ENCODE data around the gene NOX3.

NOX3 gene, protein sequence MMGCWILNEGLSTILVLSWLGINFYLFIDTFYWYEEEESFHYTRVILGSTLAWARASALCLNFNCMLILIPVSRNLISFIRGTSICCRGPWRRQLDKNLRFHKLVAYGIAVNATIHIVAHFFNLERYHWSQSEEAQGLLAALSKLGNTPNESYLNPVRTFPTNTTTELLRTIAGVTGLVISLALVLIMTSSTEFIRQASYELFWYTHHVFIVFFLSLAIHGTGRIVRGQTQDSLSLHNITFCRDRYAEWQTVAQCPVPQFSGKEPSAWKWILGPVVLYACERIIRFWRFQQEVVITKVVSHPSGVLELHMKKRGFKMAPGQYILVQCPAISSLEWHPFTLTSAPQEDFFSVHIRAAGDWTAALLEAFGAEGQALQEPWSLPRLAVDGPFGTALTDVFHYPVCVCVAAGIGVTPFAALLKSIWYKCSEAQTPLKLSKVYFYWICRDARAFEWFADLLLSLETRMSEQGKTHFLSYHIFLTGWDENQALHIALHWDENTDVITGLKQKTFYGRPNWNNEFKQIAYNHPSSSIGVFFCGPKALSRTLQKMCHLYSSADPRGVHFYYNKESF

DNA sequence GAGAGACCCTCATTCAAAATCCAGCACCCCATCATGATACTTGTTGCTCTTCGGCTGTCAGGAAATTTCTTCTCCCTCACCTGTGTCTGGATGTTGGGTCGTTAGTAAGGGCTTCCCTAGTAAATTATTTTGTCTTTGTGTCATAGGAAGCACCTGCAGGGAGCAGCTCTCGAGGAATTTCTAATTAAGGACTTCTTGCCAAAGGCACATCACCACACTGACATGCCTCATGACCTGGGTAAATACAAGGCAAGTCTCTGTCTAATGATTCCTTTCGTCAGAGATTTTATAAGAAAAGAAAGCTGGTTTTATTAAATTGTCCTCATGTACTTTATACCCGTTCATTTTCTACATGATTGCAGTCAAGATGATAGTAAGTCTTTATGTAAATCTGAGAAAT is at the start of gene NOX3:
Gene NOX3, minus strand, starts transcription at position 74 of the 400 bp plus-strand sequence. Its CDS starts 39 bp downstream, at position 35.
- in situ Hi-C loops (cut with MboI; ENCODE audit: low pct_unique_long_range_greater_than_20kb, low sequenced_read_pairs, unreplicated experiment) = no loop called here
- TF ChIP-seq, protein P1, sequence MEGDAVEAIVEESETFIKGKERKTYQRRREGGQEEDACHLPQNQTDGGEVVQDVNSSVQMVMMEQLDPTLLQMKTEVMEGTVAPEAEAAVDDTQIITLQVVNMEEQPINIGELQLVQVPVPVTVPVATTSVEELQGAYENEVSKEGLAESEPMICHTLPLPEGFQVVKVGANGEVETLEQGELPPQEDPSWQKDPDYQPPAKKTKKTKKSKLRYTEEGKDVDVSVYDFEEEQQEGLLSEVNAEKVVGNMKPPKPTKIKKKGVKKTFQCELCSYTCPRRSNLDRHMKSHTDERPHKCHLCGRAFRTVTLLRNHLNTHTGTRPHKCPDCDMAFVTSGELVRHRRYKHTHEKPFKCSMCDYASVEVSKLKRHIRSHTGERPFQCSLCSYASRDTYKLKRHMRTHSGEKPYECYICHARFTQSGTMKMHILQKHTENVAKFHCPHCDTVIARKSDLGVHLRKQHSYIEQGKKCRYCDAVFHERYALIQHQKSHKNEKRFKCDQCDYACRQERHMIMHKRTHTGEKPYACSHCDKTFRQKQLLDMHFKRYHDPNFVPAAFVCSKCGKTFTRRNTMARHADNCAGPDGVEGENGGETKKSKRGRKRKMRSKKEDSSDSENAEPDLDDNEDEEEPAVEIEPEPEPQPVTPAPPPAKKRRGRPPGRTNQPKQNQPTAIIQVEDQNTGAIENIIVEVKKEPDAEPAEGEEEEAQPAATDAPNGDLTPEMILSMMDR (IDR thresholded peaks at IDR 0.05; ENCODE audit: extremely low read depth, insufficient read depth, missing control alignments) = no peak
- DNase-seq (ENCODE audit: low spot score) = no peak

DNA sequence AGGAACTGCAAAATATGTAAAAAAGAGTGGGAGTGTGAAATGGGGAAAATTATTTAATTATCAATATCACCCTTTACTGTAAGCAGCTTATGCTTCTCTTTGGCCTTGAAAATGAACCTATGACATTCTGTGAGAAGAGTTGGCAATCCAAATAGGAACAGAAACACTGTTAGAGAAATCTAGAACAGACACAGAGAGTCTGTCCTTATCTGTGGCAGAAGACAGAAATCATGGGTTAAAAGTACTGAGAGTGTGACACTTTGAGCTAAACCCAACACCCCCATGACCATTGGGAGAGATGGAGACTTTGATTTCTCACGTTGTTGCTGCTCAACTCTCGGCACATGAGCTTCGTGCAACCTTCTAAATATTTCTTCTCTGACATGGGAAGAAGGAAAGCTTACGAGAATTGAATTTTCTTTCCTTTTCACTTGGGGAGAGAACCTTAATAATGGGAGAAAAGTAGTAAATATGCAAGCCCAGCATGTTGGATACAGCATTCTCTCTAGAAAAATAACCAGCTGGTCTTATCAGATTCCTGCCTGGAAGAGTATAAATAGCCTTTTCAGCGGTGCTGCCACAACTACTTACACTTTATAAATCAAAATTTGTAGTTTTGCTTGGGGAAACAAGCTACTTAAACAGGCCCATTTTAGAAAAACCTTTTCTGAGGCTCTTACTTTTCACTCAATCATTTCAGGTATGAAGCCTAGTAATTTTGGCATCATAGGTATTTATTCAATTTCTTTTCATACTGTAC is 49.4 kb upstream of the NOX3 start:
- in situ Hi-C loops (cut with MboI; ENCODE audit: low pct_unique_long_range_greater_than_20kb, low sequenced_read_pairs, unreplicated experiment) = no loop called here
- TF ChIP-seq, protein P1 (IDR thresholded peaks at IDR 0.05; ENCODE audit: extremely low read depth, insufficient read depth, missing control alignments) = no peak
- DNase-seq (ENCODE audit: low spot score) = no peak

DNA sequence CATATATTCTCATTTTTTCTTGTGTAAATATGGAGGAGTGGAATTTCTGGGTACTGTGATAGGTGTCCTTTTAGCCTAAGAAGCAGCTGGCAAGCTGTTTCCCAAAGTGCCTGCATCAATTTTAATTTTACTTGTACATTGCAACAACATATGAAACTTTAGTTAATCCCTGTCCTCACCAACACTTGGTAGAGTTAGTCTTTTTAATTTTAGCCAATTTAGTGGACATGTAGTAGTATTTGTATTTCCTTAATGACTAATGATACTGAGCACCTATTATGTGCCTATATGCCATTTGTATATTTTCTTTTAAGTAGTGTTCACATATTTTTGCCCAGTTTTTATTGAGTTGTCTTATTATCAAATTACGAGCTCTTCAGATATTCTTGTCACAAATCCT is 46.8 kb upstream of the NOX3 start:
- no peak for DNase-seq (ENCODE audit: low spot score)
- TF ChIP-seq, protein P1 (IDR thresholded peaks at IDR 0.05; ENCODE audit: extremely low read depth, insufficient read depth, missing control alignments) = no peak
- in situ Hi-C loops (cut with MboI; ENCODE audit: low pct_unique_long_range_greater_than_20kb, low sequenced_read_pairs, unreplicated experiment) = no loop called here

DNA sequence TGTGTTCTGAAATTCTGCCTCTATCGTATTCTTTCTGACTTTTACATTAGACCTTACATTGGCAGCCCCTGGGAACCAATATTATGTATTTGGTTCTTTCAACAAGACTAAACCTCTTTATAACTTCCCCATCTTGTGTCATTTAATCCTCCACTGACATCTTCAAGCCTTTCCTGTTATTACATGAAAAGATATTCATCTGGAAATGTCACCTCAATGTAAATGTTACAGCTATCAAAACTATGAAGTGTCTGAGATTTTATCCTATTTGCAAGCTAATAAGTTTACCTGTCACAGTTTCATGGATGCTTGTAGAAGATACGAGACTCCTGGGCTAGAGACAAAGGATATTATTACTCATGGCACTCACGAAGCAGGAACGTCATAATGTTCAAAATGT is 43.9 kb upstream of the NOX3 start:
- no peak for DNase-seq (ENCODE audit: low spot score)
- in situ Hi-C loops (cut with MboI; ENCODE audit: low pct_unique_long_range_greater_than_20kb, low sequenced_read_pairs, unreplicated experiment) = no loop called here

DNA sequence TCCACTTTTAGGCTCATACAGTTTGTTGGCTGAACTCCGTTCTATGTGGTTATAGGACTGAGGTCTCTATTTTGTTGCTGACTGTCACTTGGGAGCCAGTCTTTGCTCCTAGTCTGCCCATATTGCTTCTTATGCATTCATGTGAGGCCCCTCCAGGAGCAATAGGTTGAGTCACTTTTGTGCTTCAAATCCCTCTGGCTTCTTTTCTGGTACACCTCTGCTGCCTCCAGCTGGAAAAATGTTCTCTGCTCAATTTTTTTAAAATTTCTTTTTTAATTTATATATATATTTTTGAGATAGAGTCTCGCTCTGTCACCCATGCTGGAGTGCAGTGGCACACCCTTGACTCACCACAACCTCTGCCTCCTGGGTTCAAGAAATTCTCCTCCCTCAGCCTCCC is 42.7 kb upstream of the NOX3 start:
- TF ChIP-seq, protein P1 (IDR thresholded peaks at IDR 0.05; ENCODE audit: extremely low read depth, insufficient read depth, missing control alignments) = no peak
- no peak for DNase-seq (ENCODE audit: low spot score)
- in situ Hi-C loops (cut with MboI; ENCODE audit: low pct_unique_long_range_greater_than_20kb, low sequenced_read_pairs, unreplicated experiment) = no loop called here

More for the DNA sequence above, 43.9 kb upstream of the NOX3 start:
- TF ChIP-seq, protein P1 (IDR thresholded peaks at IDR 0.05; ENCODE audit: extremely low read depth, insufficient read depth, missing control alignments) = no peak

DNA sequence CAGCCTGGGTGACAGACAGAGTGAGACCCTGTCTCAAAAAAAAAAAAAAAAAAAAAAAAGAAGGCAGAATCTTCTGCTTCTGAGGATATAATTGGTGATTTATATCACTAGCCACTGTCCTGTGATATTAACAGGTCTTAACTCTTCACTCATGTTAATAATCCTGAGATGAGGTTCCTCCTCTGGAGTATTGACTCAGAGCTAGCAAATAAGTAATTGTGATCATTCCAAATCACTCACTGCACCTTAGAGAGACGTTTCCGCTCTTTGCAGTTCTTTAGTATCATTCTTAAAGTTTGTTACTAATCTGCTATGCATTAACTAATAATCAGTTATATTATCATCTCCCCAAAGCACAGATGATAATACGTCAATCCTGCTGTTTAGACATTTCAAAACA is 41.6 kb upstream of the NOX3 start:
- in situ Hi-C loops (cut with MboI; ENCODE audit: low pct_unique_long_range_greater_than_20kb, low sequenced_read_pairs, unreplicated experiment) = no loop called here
- TF ChIP-seq, protein P1 (IDR thresholded peaks at IDR 0.05; ENCODE audit: extremely low read depth, insufficient read depth, missing control alignments) = no peak
- no peak for DNase-seq (ENCODE audit: low spot score)
